Subcutaneous adipose tissue (tissue), 4 donors: ENCODE data around the gene CENPT. TPM values are rescaled to one million over a fixed set of nuclear protein-coding genes. Genes with fewer than 3 reads are reported as not detected.

Experiments used
- total RNA-seq, 4 donors: library from RNA; depleted of rRNA; stranded (reverse); fragments of >200 nt; gene quantifications; one replicate each; pipeline ENCODE4 v1.1.0, GENCODE V29; 2016
- TF ChIP-seq, protein P1 (sequence below): fragments of 450-650 bp; IDR thresholded peaks from one replicate; pipeline ENCODE4 v1.5.1; 2016; ENCODE audit warnings: low read depth, mild to moderate bottlenecking, control low read depth, antibody characterized with exemption, moderate library complexity

CENPT gene
- total RNA-seq, 4 donors from 2014 or later = 22.8 to 48.0 (median 30.8) TPM

DNA sequence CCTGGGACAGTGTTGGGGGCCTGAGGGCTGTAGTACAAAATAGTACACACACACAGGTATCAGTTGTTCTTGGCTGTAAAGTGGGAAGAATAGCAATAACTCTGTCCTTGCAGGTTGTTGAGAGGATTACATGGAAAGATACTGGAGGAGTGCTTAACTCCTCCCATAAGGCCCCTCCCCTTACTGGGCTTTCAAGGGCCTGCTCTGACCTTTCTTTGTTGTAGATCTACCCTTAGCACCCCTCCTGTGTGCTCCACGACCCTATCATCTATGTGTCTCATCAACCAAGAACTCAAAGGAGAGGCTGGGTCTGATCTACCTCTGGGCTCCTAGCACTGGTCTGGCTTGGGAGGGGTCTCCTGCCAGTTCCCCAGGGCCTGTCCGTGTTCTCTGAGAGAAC lies 17.1 kb upstream of the CENPT start:
- TF ChIP-seq, protein P1, sequence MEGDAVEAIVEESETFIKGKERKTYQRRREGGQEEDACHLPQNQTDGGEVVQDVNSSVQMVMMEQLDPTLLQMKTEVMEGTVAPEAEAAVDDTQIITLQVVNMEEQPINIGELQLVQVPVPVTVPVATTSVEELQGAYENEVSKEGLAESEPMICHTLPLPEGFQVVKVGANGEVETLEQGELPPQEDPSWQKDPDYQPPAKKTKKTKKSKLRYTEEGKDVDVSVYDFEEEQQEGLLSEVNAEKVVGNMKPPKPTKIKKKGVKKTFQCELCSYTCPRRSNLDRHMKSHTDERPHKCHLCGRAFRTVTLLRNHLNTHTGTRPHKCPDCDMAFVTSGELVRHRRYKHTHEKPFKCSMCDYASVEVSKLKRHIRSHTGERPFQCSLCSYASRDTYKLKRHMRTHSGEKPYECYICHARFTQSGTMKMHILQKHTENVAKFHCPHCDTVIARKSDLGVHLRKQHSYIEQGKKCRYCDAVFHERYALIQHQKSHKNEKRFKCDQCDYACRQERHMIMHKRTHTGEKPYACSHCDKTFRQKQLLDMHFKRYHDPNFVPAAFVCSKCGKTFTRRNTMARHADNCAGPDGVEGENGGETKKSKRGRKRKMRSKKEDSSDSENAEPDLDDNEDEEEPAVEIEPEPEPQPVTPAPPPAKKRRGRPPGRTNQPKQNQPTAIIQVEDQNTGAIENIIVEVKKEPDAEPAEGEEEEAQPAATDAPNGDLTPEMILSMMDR = no peak

DNA sequence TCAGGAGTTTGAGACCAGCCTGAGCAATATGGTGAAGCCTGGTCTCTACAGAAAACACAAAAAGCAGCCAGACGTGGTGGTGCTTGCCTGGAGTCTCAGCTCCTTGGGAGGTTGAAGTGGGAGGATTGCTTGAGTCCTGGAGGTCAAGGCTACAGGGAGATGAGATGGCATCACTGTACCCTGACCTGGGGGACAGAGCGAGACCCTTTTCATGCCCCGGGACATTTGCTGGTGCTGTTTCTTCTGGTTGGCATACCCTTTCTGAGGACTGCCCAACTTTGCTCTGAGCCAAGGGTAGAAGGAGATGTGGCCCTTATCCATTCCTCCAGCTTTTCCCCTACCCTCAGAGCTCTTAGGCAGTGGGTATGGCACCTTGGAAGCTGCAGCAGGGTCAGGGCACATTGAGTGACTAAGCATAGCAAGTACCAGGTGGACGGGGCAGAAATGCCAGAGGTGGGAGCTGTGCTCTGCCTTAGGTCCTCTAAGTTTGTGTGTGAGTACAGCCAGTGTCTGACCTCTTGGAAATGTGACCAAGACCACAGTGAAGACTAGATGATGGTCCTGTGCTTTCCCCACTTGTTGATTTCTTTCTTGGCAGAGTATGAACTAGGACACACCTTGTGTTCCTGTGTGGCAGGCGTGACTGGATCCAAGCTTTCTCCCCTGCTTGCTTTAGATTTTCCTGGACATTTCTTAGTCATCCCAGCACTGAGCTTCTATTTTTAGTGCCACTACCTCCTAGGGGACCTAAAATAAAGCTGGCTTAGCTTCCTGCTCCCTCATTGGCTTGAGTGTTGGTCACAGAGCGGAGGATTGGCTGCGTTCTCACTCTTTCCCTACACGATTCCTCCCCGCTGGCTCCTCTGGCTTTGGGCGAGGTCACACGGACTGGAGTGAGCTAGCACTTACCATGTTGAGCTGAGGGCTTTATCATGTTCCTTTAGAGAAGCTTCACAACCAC lies 15.4 kb upstream of the CENPT start:
- TF ChIP-seq, protein P1 = no peak

DNA sequence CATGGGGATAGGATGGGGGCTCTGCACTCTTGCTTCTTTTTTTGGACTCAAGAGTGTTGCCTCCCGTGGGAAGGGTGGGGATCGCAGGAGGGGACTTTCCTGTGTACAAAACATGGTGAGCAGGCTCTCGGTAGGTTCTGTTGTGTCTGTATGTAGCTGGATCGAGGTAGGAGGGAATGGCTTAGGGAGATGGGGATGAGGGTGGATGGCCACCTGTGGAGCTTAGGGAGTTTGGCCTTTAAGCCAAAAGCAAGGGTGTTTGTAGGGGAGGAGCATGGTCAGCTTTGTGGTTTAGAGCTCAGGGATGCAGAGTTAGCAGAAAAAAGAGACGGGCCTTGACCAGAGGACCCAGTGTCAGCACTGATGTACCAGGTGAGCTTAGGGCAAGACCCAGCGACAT lies 14.4 kb upstream of the CENPT start:
- TF ChIP-seq, protein P1 = no peak

DNA sequence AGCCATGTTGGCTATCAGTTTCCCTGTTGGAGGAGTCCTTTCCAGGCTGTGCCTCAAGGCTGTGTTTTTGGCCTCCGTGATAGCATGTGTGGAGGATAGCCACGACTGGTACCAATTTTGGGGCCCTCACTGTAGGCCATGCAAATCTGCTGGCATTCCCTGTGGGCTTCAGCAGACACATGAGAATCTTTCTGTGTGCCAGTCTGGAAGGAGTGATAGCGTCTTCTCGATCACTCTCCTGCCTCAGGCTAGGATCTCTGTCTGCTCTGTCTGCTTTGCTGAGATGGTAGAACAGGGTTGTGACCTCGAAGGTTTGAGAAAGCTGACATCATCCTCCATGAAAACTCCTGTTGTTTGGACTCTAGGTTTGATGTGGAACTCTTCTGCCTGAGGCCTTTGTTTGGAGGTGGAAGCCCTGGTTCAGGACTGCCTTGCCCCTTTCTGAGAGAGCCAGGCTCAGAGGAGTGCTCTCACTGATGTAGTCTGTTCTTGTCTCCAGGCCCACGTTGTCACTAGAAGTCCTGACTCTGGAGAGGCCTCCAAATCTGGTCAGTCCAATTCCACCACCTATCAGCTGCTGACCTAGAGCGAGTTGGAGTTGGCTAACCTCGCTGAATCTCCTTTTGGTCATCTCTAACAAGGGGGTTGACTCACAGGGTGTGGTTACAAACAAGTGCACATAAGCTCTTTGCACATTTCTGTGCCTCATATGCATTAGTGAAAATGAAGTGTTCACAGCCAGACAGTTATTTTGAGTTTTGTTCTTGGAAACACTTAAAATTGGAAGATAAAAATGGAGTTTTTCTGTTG lies 13.3 kb upstream of the CENPT start:
- TF ChIP-seq, protein P1 = no peak

DNA sequence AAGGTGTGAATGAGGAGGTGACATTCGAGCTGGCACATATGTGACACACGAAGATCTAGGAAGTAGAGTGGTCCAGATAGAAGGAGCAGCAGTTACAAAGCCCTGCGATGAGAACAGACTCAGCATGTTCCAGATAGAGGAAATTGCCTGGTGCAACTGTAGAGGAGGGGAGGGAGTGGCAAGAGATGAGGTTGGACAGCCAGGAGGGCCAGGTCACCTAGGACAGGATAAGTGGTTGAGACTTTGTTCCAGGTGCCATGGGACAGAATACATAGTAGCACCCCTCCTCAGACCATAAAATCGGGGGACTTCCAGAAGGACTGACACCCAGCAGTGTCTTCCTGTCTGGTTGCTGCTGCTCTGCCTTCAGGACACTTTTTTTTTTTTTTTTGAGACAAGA lies 11.0 kb upstream of the CENPT start:
- TF ChIP-seq, protein P1 = no peak

DNA sequence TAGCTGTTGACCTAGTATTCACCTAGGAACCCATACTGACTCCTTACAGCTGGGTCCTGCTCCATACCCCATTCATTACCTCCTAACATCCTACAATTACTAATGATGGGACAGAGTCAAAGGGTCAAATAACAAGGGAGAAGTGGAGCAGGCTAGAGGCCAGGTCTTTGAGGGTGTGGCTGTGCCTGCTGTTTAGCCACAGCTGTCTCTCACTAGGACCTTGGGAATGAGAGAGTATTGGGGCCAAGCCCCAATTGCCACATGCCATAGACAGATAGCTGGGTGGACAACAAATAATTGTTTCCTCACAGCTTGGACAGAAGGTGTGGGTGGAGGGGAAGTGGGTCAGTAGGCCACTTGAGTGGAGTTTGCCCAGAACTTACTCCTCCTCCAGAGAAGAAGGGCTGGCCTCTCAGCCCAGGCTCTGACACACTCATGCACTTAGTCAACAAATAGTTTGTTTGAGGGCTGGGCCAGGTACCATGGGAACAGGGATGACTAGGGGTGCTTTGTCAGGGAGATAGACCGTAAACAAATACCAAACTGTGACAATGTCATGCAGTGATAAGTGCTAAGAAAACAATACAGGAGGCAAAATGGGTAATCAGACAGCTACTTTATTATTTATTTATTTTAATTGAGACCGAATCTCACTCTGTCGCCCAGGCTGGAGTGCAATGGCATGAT lies 10.2 kb upstream of the CENPT start:
- TF ChIP-seq, protein P1 = no peak
